Cardiac fibroblast (primary cell): Measurements from ENCODE around the gene DOLPP1.
A peak's percentile ranks its signal among the peaks of the same experiment; 100 is the strongest.

Experiments used
- DNase-seq, 2 donors: peaks; one replicate each; pipeline versions ENCODE4 v3.0.0 to v3.0.0-alpha.2; 2010; ENCODE audit warnings: low read depth in 2 of 2
- H3K4me3 ChIP-seq, 2 donors: replicated peaks in 1 of 2; 1 replicate in 1 of 2; 2 replicates in 1 of 2; pipeline ENCODE4 v1.5.1; 2011; ENCODE audit warnings: low read depth in 2 of 2, low read length in 2 of 2, mild to moderate bottlenecking in 2 of 2, moderate library complexity in 1 of 2
- CTCF ChIP-seq: IDR thresholded peaks from one replicate; pipeline ENCODE4 v1.5.1; 2011; ENCODE audit warnings: low read depth, mild to moderate bottlenecking, low read length, inconsistent platforms

DOLPP1 gene

GRCh38 chr9:129133082-129133481 is 52.2 kb downstream of the DOLPP1 start:
- no peak for DNase-seq
- no peak overlapping the region for H3K4me3 ChIP-seq
- no peak for TF ChIP-seq CTCF

GRCh38 chr9:129135476-129135875 is 54.6 kb downstream of the DOLPP1 start:
- no peak for TF ChIP-seq CTCF
- DNase-seq = no peak
- H3K4me3 ChIP-seq = no peak overlapping the region

GRCh38 chr9:129136446-129137035 is 55.6 kb downstream of the DOLPP1 start:
- H3K4me3 ChIP-seq = no peak overlapping the region
- TF ChIP-seq CTCF = no peak
- no peak for DNase-seq

GRCh38 chr9:129137292-129138143 is 56.6 kb downstream of the DOLPP1 start:
- DNase-seq = no peak
- no peak overlapping the region for H3K4me3 ChIP-seq
- TF ChIP-seq CTCF = no peak

GRCh38 chr9:129138144-129138462 is 57.2 kb downstream of the DOLPP1 start:
- TF ChIP-seq CTCF = no peak
- H3K4me3 ChIP-seq = no peak overlapping the region
- no peak for DNase-seq

GRCh38 chr9:129138476-129139232 is 57.7 kb downstream of the DOLPP1 start:
- DNase-seq = peak; percentile 66 to 89
- no peak for TF ChIP-seq CTCF
- H3K4me3 ChIP-seq = no peak overlapping the region
